Cardiac fibroblast (primary cell): ENCODE measurements around the gene MRS2.

Experiments used
- DNase-seq, 2 donors: peaks; one replicate each; pipeline versions ENCODE4 v3.0.0 to v3.0.0-alpha.2; 2010; ENCODE audit warnings: low read depth in 2 of 2
- H3K4me3 ChIP-seq, 2 donors: replicated peaks in 1 of 2; 1 replicate in 1 of 2; 2 replicates in 1 of 2; pipeline ENCODE4 v1.5.1; 2011; ENCODE audit warnings: low read depth in 2 of 2, low read length in 2 of 2, mild to moderate bottlenecking in 2 of 2, moderate library complexity in 1 of 2
- TF ChIP-seq, protein P1 (sequence below): IDR thresholded peaks from one replicate; pipeline ENCODE4 v1.5.1; 2011; ENCODE audit warnings: low read depth, mild to moderate bottlenecking, low read length, inconsistent platforms

The MRS2 gene

GRCh38 chr6:24444588-24444987 is 41.9 kb downstream of the MRS2 start:
- no peak overlapping the region for H3K4me3 ChIP-seq
- TF ChIP-seq, protein P1, sequence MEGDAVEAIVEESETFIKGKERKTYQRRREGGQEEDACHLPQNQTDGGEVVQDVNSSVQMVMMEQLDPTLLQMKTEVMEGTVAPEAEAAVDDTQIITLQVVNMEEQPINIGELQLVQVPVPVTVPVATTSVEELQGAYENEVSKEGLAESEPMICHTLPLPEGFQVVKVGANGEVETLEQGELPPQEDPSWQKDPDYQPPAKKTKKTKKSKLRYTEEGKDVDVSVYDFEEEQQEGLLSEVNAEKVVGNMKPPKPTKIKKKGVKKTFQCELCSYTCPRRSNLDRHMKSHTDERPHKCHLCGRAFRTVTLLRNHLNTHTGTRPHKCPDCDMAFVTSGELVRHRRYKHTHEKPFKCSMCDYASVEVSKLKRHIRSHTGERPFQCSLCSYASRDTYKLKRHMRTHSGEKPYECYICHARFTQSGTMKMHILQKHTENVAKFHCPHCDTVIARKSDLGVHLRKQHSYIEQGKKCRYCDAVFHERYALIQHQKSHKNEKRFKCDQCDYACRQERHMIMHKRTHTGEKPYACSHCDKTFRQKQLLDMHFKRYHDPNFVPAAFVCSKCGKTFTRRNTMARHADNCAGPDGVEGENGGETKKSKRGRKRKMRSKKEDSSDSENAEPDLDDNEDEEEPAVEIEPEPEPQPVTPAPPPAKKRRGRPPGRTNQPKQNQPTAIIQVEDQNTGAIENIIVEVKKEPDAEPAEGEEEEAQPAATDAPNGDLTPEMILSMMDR: no peak
- no peak for DNase-seq

DNA sequence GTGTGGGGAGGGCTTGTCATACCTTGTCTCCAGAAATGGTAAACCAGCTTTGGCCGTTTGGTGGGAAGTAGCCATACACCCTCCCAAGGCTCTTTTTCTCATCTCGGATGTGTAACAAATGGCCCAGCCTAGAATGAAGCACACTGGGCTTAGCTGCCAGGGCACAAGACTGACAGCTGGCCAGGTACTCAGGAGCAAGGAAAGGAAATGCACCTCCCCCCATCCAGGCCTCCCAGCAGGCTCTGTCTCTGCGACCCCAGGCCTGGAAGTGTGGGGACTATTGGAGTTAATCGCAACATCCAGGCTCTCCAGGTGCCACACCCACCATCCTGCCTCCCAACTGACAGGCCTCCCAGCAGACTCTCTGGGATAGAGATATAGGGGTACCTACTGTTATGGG is 43.0 kb downstream of the MRS2 start:
- no peak overlapping the region for H3K4me3 ChIP-seq
- TF ChIP-seq, protein P1: no peak
- DNase-seq: no peak

DNA sequence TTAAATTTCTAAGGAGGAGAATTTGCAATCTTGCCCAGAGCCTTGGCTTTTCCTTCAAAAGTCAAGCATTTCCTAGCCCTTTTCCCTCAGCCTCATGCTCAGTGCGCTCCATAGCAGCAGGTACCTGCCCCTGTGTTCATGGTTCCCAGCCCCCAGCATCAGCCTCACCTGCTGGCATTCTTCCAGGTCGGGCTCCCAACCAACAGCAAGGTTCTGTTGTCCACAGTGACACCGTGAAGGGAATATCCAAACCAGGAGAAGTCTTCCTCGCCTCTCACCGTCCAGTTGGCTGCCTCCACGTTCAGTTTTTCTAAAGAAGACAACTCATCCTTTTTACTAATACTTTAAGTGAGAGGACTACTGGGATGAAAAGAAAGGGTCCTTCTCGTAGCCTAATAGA is 43.9 kb downstream of the MRS2 start:
- DNase-seq: no peak
- no peak overlapping the region for H3K4me3 ChIP-seq
- TF ChIP-seq, protein P1: no peak

- no peak overlapping the region for H3K4me3 ChIP-seq
- TF ChIP-seq, protein P1: no peak
- DNase-seq: no peak
Observed at GRCh38 chr6:24448396-24448795, 45.7 kb downstream of the MRS2 start.

- no peak for DNase-seq
- TF ChIP-seq, protein P1: no peak
- no peak overlapping the region for H3K4me3 ChIP-seq
Observed at GRCh38 chr6:24448828-24449525, 46.2 kb downstream of the MRS2 start.

- no peak for DNase-seq
- no peak overlapping the region for H3K4me3 ChIP-seq
- TF ChIP-seq, protein P1: no peak
Observed at GRCh38 chr6:24451581-24452388, 49.0 kb downstream of the MRS2 start.
